ENCODE results near the gene TMEM232.
"Not testable (repeated sequence)": the region's sequence is repeated elsewhere in the genome, so short reads cannot be mapped to it uniquely, and the experiment has no call there.

- TF ChIP-seq, protein P1, sequence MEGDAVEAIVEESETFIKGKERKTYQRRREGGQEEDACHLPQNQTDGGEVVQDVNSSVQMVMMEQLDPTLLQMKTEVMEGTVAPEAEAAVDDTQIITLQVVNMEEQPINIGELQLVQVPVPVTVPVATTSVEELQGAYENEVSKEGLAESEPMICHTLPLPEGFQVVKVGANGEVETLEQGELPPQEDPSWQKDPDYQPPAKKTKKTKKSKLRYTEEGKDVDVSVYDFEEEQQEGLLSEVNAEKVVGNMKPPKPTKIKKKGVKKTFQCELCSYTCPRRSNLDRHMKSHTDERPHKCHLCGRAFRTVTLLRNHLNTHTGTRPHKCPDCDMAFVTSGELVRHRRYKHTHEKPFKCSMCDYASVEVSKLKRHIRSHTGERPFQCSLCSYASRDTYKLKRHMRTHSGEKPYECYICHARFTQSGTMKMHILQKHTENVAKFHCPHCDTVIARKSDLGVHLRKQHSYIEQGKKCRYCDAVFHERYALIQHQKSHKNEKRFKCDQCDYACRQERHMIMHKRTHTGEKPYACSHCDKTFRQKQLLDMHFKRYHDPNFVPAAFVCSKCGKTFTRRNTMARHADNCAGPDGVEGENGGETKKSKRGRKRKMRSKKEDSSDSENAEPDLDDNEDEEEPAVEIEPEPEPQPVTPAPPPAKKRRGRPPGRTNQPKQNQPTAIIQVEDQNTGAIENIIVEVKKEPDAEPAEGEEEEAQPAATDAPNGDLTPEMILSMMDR (conservative IDR thresholded peaks at IDR 0.05; ENCODE audit: low read depth, low read length) = not testable (repeated sequence)
- TF ChIP-seq CEBPB (IDR thresholded peaks at IDR 0.05; ENCODE audit: low read depth, low read length); POLR2A (IDR thresholded peaks at IDR 0.05; ENCODE audit: low read depth, low read length); MAZ (IDR thresholded peaks at IDR 0.05; ENCODE audit: borderline replicate concordance, low read depth, low read length); BHLHE40 (IDR thresholded peaks at IDR 0.05; ENCODE audit: low read depth, low read length); CHD1 (IDR thresholded peaks at IDR 0.05; ENCODE audit: low read depth, low read length); RFX5 (IDR thresholded peaks at IDR 0.05; ENCODE audit: low read depth, low read length); RAD21 (IDR thresholded peaks at IDR 0.05; ENCODE audit: low read length); RCOR1 (IDR thresholded peaks at IDR 0.05; ENCODE audit: insufficient replicate concordance, low read length); MAFK (IDR thresholded peaks at IDR 0.05; ENCODE audit: low read depth, low read length); MXI1 (IDR thresholded peaks at IDR 0.05; ENCODE audit: borderline replicate concordance, low read depth, low read length); SMC3 (IDR thresholded peaks at IDR 0.05; ENCODE audit: low read depth, low read length): not testable (repeated sequence)
- TF ChIP-seq, protein P2, sequence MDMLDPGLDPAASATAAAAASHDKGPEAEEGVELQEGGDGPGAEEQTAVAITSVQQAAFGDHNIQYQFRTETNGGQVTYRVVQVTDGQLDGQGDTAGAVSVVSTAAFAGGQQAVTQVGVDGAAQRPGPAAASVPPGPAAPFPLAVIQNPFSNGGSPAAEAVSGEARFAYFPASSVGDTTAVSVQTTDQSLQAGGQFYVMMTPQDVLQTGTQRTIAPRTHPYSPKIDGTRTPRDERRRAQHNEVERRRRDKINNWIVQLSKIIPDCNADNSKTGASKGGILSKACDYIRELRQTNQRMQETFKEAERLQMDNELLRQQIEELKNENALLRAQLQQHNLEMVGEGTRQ (IDR thresholded peaks at IDR 0.05; ENCODE audit: low read depth, low read length) = not testable (repeated sequence)
Measured at GRCh38 chr5:110535146-110535545, 191.3 kb downstream of the TMEM232 start.
